Neuron (in vitro differentiated cells): Measurements from ENCODE around the gene PAQR7.

Source experiments
- H2AFZ ChIP-seq: one replicate; pipeline ENCODE4 v1.6.1; 2013; ENCODE audit warnings: low read depth, mild to moderate bottlenecking, inconsistent platforms, low read length, moderate library complexity
- H3K27me3 ChIP-seq: one replicate; pipeline ENCODE4 v1.6.1; 2013; ENCODE audit warnings: low read length; ENCODE audit not compliant: insufficient read depth
- H3K36me3 ChIP-seq: one replicate; pipeline ENCODE4 v1.6.1; 2013; ENCODE audit warnings: low read length; ENCODE audit not compliant: insufficient read depth
- H3K4me1 ChIP-seq: one replicate; pipeline ENCODE4 v1.6.1; 2013; ENCODE audit warnings: low read length; ENCODE audit not compliant: insufficient read depth
- H3K4me3 ChIP-seq: 2 replicates; pipeline ENCODE4 v1.5.1; 2013; ENCODE audit warnings: mild to moderate bottlenecking, low read length, moderate library complexity
- H3K9me3 ChIP-seq: one replicate; pipeline ENCODE4 v1.6.1; 2013; ENCODE audit warnings: low read length

The PAQR7 gene

GRCh38 chr1:25876693-25877077 is 1.2 kb upstream of the PAQR7 start:
- no peaks in the 10 kb centered on the region for H3K36me3 ChIP-seq
- H3K4me1 ChIP-seq: peaks cover 15% of the 10 kb centered on the region
- H3K4me3 ChIP-seq: no peak overlapping the region
- H3K9me3 ChIP-seq: no peaks in the 10 kb centered on the region
- no peaks in the 10 kb centered on the region for H3K27me3 ChIP-seq
- H2AFZ ChIP-seq: no peak overlapping the region

- H3K27me3 ChIP-seq: no peaks in the 10 kb centered on the region
- H2AFZ ChIP-seq: peak overlapping the region; percentile 83
- peak overlapping the region; percentile 57 for H3K4me3 ChIP-seq
- peaks cover 16% of the 10 kb centered on the region for H3K4me1 ChIP-seq
- no peaks in the 10 kb centered on the region for H3K36me3 ChIP-seq
- H3K9me3 ChIP-seq: no peaks in the 10 kb centered on the region
Measured at GRCh38 chr1:25875856-25876692, 566 bp upstream of the PAQR7 start.

- Histone ChIP-seq H3K4me1 (peaks cover 16% of the 10 kb centered on the region), H3K9me3 (no peaks in the 10 kb centered on the region), H3K27me3 (no peaks in the 10 kb centered on the region), H3K36me3 (no peaks in the 10 kb centered on the region), H3K4me3 (peak overlapping the region; percentile 57), H2AFZ (peak overlapping the region; percentile 83)
Measured at GRCh38 chr1:25874635-25875153, 814 bp downstream of the PAQR7 start.

- H3K27me3 ChIP-seq: no peaks in the 10 kb centered on the region
- H3K4me1 ChIP-seq: peaks cover 16% of the 10 kb centered on the region
- no peaks in the 10 kb centered on the region for H3K9me3 ChIP-seq
- H3K4me3 ChIP-seq: peak overlapping the region; percentile 57
- no peak overlapping the region for H2AFZ ChIP-seq
- no peaks in the 10 kb centered on the region for H3K36me3 ChIP-seq
Measured at GRCh38 chr1:25874209-25874608, 1.3 kb downstream of the PAQR7 start.

- Histone ChIP-seq H3K4me3 (no peak overlapping the region), H3K9me3 (no peaks in the 10 kb centered on the region), H3K4me1 (peaks cover 16% of the 10 kb centered on the region)
Measured at GRCh38 chr1:25873120-25873519, 2.4 kb downstream of the PAQR7 start.

GRCh38 chr1:25872713-25873112 is 2.8 kb downstream of the PAQR7 start:
- no peak overlapping the region for H2AFZ ChIP-seq
- no peak overlapping the region for H3K4me3 ChIP-seq
- no peaks in the 10 kb centered on the region for H3K9me3 ChIP-seq
- peaks cover 20% of the 10 kb centered on the region for H3K4me1 ChIP-seq
- H3K27me3 ChIP-seq: no peaks in the 10 kb centered on the region
- no peaks in the 10 kb centered on the region for H3K36me3 ChIP-seq

More at GRCh38 chr1:25873120-25873519, 2.4 kb downstream of the PAQR7 start:
- Histone ChIP-seq H3K27me3 (no peaks in the 10 kb centered on the region), H2AFZ (no peak overlapping the region), H3K36me3 (no peaks in the 10 kb centered on the region)

- Histone ChIP-seq H3K9me3 (no peaks in the 10 kb centered on the region), H3K27me3 (no peaks in the 10 kb centered on the region), H3K36me3 (no peaks in the 10 kb centered on the region), H3K4me1 (peaks cover 25% of the 10 kb centered on the region), H2AFZ (no peak overlapping the region), H3K4me3 (no peak overlapping the region)
Measured at GRCh38 chr1:25871704-25872494, 3.6 kb downstream of the PAQR7 start.

GRCh38 chr1:25871086-25871703 is 4.3 kb downstream of the PAQR7 start:
- no peak overlapping the region for H2AFZ ChIP-seq
- no peaks in the 10 kb centered on the region for H3K27me3 ChIP-seq
- no peaks in the 10 kb centered on the region for H3K9me3 ChIP-seq
- no peaks in the 10 kb centered on the region for H3K36me3 ChIP-seq
- no peak overlapping the region for H3K4me3 ChIP-seq
- H3K4me1 ChIP-seq: peaks cover 25% of the 10 kb centered on the region

GRCh38 chr1:25870614-25871013 is 4.9 kb downstream of the PAQR7 start:
- Histone ChIP-seq H3K4me3 (no peak overlapping the region), H3K4me1 (peaks cover 25% of the 10 kb centered on the region), H3K36me3 (no peaks in the 10 kb centered on the region), H2AFZ (no peak overlapping the region), H3K9me3 (no peaks in the 10 kb centered on the region), H3K27me3 (no peaks in the 10 kb centered on the region)

GRCh38 chr1:25869909-25870606 is 5.5 kb downstream of the PAQR7 start:
- H3K4me3 ChIP-seq: no peak overlapping the region
- no peaks in the 10 kb centered on the region for H3K27me3 ChIP-seq
- no peaks in the 10 kb centered on the region for H3K36me3 ChIP-seq
- H2AFZ ChIP-seq: no peak overlapping the region
- H3K9me3 ChIP-seq: no peaks in the 10 kb centered on the region
- H3K4me1 ChIP-seq: peaks cover 25% of the 10 kb centered on the region

- no peaks in the 10 kb centered on the region for H3K27me3 ChIP-seq
- H3K4me3 ChIP-seq: no peak overlapping the region
- peaks cover 7% of the 10 kb centered on the region for H3K36me3 ChIP-seq
Measured at GRCh38 chr1:25867210-25867991, 8.1 kb downstream of the PAQR7 start.

GRCh38 chr1:25866288-25866687 is 9.2 kb downstream of the PAQR7 start:
- H3K4me3 ChIP-seq: no peak overlapping the region
- H3K27me3 ChIP-seq: no peaks in the 10 kb centered on the region

More at GRCh38 chr1:25867210-25867991, 8.1 kb downstream of the PAQR7 start:
- Histone ChIP-seq H3K4me1 (peaks cover 13% of the 10 kb centered on the region), H2AFZ (no peak overlapping the region), H3K9me3 (no peaks in the 10 kb centered on the region)

More at GRCh38 chr1:25866288-25866687, 9.2 kb downstream of the PAQR7 start:
- Histone ChIP-seq H3K4me1 (peaks cover 9% of the 10 kb centered on the region), H3K9me3 (no peaks in the 10 kb centered on the region), H3K36me3 (peaks cover 7% of the 10 kb centered on the region), H2AFZ (no peak overlapping the region)
